EL (cell line): ENCODE results near the gene POTEI.
"Not testable (repeated sequence)": the region's sequence is repeated elsewhere in the genome, so short reads cannot be mapped to it uniquely, and the experiment has no call there.

Experiments
- DNase-seq: peaks from one replicate; pipeline ENCODE4 v3.0.0-alpha.2; 2016

POTEI gene

GRCh38 chr2:130454712-130455083 is 54.4 kb downstream of the POTEI start:
- DNase-seq, result not testable (repeated sequence)

GRCh38 chr2:130453955-130454711 is 55.0 kb downstream of the POTEI start:
- DNase-seq, result not testable (repeated sequence)

- not testable (repeated sequence) for DNase-seq
Observed at GRCh38 chr2:130452897-130453296, 56.2 kb downstream of the POTEI start.

- DNase-seq, result not testable (repeated sequence)
Observed at GRCh38 chr2:130451823-130452222, 57.3 kb downstream of the POTEI start.

GRCh38 chr2:130451278-130451677 is 57.9 kb downstream of the POTEI start:
- not testable (repeated sequence) for DNase-seq

GRCh38 chr2:130450366-130450765 is 58.8 kb downstream of the POTEI start:
- not testable (repeated sequence) for DNase-seq

GRCh38 chr2:130427631-130428030 is 81.5 kb downstream of the POTEI start:
- DNase-seq, result peak; percentile 1

GRCh38 chr2:130418845-130419244 is 90.3 kb downstream of the POTEI start:
- not testable (repeated sequence) for DNase-seq

- DNase-seq, result not testable (repeated sequence)
Observed at GRCh38 chr2:130416693-130417092, 92.4 kb downstream of the POTEI start.
